GM18498 (cell line): ENCODE measurements around the gene INPP5A.
"Not testable (repeated sequence)": the region's sequence is repeated elsewhere in the genome, so short reads cannot be mapped to it uniquely, and the experiment has no call there.

Experiments
- ATAC-seq: cut with Tn5 transposase; IDR thresholded peaks from one replicate; pipeline ENCODE4 v1.9.1; 2021; ENCODE audit warnings: mild to moderate bottlenecking, moderate library complexity; ENCODE audit not compliant: unreplicated experiment

The INPP5A gene

DNA sequence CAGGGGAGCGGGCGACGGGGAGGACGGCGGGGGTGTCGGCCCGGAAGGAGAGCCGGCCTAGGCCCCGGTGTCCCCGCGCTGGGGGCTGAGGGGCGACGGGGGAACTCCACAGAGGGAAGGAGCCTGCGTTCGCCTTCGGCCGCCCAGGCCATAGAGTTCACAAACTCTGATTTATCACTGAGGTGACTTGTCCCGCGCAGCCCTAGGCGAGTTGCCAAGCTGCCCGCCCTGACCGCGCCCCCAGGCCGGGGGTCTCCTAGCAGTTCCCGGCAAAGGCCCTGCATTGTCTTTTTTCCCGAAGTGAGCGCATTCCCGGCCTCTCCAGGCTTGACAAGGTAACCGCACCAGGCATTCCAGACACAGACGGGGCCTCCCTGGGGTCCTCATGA is 251.2 kb downstream of the INPP5A start:
- ATAC-seq, result no peak

DNA sequence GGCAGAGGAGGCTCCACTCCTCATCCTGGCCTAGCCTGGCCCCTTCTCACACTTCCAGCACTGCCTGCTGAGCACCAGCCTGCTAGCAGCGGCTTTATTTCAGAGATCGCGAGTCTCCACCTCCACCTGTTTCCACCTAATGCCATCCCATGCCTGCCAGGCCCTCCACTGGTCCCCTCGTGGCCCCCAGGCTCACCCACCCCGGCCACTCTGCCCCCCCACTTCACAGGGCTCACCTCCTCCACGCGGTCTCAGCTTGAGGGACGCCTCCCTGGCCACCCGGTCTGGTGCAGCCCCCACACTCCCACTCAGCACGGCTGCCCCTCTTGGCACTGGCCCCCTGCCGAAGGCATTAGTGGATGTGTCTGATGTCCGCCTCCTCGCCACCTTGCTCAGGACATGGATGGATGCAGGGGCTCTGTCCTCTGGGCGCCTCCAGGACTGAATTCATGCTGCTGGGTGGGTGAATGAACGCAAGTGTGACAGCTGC is 252.1 kb downstream of the INPP5A start:
- no peak for ATAC-seq

DNA sequence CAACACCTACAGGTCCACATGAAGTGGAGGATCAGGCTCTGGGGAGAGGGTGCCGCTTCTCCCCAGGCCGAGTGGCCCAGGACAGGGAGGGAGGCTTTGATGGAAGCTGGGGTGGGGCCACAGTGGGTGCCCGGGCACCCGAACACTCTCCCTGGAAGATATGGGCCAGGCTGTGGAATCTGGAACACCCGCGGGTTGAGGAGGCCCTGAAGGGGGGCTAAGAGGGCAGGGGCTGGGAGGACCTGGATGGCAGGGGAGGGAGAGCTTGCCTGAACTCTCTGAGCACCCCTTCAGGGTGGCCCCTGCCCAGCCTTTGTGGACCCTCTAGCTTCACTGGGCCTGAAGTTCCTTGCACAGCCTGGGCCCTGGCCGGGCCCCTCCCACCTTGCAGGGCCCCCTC is 252.9 kb downstream of the INPP5A start:
- no peak for ATAC-seq

DNA sequence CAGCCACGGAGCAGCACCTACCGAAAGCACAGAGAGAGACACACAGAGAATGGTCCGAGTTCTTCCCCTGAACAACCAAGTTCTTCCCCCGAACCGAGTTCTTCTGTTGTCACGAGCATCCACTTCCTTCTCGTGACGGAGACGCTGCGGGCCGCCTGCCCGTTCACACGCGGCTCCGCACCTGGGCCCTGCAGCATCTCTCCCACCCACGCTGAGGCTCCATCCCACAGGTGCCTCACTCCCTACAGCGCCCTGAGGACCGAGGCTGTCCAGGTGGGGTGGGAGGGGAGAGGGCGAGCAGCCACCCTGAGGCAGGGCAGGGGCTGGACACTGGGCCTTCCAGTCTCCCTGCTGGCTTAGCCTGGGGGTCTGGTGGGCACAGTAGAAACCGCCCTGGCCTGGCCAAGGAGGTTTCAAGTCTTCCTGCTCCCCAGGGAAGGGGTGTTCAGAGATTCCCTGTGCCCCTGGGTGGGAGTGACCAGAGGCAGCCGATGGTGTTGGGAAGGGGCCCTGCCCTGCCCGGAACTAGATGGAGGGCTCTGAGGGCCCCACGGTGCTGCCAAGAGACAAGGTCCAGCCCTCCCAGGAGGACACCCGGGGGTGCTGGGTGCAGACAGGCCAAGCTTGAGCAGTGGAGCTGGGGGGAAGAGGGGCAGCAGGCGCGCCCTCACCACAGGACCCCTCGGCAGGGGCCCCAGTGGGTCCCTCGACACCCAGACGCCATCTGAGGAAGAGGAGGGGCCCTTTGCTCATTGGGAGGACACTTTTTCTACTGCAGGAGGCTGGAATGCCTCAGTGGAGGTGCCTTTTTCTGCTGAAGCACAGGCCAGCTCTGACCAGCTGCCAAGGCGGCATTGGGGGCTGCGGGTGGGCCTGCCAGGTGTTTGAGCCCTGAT is 253.6 kb downstream of the INPP5A start:
- ATAC-seq, result no peak

DNA sequence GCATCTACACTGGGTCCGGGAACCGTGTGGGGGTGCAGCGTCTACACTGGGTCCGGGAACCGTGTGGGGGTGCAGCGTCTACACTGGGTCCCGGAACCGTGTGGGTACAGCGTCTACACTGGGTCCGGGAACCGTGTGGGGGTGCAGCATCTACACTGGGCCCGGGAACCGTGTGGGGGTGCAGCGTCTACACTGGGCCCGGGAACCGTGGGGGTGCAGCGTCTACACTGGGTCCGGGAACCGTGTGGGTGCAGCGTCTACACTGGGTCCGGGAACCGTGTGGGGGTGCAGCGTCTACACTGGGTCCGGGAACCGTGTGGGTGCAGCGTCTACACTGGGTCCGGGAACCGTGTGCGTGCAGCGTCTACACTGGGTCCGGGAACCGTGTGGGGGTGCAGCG is 254.5 kb downstream of the INPP5A start:
- ATAC-seq, result not testable (repeated sequence)

DNA sequence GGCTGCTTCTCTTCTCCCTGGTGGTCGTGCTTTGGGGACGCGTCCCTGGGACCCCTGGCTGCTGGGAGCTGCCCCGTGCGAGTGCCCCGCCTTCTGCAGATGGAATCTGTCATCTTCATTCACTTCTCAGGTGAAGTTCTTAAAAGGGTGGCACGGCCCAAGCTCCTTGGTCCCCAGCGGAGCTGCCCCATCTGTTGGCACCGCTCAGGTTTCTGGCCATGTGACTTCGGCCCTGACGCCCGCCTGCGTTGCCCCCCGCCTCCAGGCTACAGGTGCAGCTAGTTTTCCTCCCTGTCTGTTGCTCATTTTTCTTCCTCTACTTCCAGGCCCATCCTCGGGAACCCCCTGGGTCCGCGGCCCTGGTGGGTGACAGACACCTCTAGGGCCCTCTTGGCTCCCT is 255.2 kb downstream of the INPP5A start:
- no peak for ATAC-seq

DNA sequence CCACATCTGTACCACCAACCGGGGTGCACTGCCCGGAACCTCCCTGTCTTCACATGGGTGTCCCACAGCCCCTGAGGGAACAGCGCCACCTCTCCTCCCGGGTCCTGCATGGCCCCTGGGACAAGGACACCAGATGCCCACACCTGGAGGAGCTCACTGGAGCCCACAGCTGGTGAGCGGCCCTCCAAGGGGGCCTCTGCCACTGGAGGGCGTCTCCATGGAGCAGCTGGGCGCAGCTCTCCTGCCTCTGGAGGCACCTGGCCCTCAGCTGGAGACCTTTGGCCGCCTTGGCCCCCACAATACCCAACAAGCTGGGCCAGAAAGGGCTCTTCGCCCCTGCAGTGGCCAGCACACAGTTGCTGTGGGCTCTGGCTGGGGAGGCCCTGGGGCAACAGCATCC is 255.6 kb downstream of the INPP5A start:
- ATAC-seq, result no peak

DNA sequence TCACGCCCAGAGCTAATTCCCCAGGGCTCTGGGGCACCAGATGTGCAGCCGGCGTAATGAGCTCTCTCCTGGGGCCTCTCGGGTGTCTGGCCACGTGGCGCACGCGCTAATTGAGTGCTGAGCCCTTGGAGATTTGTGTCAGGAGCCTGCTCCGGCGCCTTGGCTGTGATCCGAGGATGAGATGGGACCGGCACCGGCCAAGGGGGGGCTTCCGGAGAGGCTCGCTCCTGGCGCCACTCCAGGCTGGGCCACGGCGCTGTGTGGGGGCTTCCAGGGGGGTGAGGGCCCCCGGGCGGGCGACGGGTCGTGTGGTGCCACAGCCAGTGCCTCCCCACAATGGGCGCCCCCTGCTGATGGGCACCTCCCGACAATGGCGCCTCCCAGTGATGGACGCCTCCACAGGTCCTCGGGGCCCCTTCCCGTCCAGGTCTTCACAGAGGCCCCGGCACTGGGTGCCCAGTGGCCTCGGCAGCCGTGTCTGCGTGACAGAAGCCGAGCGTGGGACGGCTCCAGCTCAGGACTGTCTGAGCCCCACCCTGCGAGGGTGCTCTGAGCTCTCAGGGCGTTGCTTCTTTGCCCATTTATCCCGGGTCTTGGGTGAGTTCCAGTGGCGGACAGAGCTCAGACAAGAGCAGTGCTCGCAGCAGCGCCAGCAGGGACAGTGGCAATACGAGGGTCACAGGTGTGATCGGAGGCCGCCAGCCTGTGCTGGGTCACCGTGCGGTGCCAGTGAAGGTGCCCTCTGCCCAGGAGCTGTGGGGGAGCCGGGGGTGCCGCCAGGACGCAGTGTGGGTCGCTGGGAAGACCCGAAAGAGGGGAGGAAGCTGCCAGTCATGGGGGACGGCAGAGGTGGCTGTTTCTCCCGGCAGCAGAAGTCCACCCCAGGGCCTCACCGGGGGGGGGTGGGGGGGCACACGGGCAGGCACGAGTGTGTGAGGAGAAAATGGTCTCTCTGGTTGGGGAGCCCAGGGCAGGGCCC is 256.6 kb downstream of the INPP5A start:
- no peak for ATAC-seq

DNA sequence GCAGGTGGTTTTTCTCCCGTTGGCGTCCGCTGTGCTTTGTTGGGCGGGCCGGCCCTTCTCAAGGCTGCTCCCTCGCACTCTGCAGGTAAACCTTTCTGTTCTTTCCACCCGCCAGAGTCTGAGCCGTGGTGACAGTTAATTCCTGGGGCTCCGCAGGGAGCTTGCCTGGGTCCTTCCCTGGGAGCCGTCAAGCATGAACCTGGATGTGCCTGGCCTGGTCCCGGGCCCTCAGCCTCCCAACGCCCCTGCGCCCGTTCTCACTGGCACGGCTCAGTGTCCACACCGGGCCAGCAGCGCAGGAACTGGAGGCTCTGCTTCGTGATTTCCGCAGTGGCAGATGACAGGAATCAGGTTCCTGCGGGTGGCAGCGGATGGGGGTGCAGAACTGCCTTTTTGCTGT is 259.3 kb downstream of the INPP5A start:
- no peak for ATAC-seq

DNA sequence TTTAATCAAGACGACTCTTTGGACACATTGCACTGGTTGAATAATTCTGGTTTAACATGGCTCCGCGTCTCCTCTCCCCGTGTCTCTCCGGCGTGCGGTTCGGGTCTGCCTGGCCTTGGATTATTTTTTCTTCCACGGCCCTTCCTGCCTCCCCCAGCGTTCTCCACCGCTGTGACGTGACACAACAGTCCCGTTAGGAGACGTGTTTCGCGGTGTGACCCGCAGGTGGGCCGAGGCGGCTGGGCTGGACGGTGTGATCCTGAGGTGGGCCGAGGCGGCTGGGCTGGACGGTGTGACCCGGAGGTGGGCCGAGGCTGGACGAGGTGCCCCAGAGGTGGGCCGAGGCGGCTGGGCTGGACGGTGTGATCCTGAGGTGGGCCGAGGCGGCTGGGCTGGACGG is 260.4 kb downstream of the INPP5A start:
- not testable (repeated sequence) for ATAC-seq

DNA sequence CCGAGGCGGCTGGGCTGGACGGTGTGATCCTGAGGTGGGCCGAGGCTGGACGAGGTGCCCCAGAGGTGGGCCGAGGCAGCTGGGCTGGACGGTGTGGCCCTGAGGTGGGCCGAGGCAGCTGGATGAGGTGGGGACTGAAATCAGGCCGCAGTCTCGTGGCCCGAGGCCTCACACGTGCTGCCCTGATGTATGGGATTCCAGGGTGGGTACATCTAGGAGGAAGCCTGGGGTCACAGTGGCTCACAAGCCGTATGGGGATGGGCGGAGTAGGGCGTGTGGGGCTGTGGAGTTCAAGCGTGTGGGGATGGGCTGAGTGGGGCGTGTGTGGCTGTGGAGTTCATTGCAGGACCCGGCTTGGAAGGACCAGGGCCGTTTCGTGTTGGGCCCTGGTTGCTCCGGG is 260.8 kb downstream of the INPP5A start:
- no peak for ATAC-seq

DNA sequence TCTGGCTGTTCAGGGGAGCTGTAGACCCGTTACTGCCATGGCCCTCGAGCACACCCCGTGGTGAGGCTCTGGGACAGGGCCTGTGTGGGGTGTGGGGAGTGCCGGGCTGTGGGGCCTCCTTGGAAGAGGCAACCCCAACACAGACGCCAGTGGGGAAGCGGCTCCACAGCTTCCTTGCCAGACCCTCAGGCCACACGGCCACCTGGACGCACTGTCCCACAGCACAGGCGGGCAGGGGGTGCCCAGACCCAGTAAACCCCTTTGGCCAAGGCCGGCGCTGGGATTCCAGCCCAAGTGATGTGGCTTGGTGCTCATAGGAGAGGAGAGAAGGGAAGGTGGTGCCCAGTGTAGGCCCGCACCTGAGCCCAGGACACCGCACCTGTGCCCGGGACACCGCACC is 261.3 kb downstream of the INPP5A start:
- ATAC-seq, result no peak

DNA sequence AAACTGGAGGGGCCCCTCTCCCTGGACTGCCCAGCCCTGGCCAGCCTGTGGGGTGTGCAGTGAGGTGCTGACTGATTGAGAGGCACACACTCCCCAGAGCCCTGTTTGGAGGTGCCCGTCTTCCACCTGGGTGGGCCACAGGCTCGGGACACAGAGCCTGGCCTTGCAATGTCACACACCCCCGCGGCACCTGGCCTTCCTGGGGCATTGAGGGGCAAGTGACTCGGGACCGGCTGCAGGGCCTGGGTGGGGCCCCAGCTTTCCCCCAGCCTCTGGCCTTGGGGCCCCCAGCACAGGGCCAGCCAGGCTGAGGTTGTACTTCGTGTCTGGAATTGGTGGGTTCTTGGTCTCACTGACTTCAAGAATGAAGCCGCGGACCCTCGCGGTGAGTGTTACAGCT is 262.3 kb downstream of the INPP5A start:
- ATAC-seq, result no peak

DNA sequence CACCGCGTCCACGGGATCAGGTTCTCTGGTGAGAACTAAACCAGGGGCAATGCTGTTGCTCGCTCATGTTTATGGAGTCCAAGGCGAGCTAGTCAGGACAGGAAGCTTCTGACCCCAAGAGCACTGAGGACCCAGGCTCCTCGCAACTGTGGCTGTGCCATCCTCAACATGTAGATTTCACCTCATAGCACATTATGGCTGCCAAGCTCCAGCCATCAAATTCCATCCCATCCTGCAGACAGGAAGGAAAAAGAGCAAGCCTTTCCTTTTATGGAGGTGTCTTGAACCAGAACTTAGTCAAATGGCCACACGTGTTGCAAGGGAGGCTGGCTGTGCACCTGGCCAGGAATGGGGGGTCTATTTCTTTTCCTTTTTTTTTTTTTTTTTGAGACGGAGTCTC is 264.5 kb downstream of the INPP5A start:
- no peak for ATAC-seq

DNA sequence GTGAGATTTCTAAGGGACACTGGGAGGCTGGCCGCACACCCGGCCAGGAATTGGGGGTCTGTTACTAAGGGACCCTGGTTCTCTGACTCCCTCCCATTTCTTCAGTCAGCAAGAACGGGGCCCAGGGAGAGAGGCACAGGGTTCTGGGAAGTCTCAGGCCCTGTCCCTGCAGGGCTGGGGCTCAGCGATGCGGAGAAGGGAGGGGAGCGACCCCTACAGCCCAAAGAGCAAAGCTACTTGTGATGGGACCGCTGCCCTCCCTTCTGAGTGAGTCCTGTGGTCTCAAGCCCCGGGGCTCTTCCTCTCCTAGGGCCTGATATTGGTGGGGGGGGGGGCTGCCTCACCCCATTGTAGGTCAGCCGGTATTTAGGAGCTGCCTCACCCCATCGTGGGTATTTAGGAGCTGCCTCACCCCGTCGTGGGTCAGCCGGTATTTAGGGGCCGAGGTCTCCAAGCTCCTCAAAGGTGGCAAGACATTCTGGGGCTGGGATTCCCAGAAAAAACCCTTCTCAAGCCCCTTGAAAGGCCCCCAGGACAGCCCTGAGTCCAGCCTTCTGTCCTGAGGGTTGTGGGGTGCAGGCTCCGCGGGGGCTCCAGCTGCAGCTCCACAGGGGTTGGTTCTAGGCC is 265.2 kb downstream of the INPP5A start:
- no peak for ATAC-seq

DNA sequence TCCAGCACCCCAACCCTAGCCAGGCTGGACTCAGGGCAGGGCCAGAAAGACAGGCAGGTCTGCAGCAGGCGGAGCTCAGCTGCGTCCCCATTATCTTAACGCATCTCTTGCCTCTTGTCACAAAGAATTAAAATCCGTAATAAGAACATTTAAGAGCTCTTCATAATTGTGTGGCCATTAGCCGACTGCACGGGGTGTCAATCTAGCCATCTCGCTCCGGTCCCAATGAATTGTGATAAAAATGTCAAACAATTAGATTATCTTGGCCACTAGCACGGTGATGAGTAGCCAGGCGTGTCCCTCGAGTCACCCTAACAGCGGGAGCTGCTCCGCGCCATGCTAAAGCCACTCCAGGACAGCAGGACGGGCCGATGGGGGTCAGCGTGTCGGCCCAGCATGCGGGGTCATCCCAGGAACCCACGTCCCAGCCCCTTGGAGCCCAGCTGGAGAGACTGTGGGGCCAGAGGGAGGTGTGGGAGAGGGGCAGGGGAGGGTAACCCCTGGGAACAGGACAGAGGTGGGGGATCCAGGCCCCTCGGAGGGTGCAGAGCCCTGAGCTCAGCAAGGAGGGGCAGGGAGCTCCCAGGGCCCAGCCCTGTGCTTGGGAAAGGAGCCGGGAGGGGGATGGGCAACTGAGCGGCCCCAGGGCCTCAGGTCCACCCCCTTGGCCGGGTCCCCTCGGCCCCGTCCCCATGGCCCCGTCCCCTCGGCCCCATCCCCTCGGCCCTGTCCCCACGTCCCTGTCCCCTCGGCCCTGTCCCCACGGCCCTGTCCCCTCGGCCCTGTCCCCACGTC is 266.0 kb downstream of the INPP5A start:
- ATAC-seq, result no peak

DNA sequence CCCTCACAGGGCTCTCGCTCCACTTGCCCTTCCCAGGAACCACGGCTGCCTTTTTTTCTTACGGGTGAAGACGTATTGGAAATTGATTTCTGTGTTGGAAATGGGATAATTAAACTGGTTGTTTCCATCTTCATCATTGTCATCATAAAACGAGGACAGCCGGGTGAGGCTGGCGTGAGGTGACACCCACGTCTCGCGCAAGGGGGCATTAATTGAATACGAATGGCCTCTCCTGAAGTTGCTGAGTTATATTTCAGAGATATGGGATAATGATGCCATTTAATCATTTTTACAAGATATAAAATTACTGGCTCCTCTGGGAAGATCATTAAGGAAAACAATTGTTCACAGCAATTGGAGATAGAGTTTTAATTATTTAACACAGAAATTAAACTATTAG is 266.7 kb downstream of the INPP5A start:
- ATAC-seq, result no peak

DNA sequence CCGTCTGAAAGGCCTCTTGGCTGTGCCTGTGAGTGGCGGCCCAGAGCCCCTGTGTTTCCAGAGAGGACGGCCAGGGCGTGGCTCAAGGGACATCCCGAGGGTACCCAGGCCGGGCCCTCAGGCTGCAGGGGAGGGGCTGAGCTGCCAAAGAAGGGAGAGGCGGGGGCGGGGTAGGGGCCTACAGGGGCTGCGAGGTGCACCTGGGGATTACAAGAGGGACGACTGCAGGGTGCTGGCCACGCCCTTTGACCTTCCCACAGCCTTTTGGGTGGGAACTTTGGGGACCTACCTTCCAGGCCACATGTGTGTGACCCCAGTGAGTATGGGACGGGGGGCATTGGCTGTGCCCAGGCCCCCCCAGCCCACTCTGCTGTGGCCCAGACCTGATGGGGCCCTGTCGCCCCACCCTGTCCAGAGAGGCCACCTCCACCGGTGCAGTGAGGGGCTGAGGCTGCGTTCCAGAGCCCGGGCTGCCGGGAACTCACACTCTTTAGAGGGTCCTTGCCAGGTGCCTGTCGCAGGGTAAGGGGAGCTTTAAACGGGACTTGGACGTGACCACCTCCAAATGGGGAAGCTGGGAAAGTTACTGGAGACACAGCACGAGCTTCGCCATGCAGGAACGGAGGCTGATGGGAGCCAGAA is 267.3 kb downstream of the INPP5A start:
- ATAC-seq, result no peak

DNA sequence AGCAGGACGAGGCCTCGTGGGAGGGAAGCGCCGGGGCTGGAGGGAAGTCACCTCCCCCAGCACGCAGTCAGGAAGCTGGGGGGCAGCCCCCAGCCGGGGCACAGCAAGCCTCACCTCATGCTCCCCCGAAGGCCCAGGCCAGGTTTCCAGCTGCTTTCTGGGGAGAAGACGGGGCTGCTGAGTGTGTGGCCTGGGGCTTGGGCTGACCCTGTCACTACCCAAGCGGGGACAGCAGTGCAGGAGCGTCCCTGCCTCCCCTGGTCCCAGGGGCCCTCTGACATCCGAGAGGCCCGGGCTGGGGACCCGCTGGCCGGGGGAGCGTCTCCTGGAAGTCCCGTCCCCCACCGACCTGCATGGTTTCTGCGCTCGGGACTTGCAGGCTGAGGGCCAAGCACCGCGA is 268.0 kb downstream of the INPP5A start:
- ATAC-seq, result no peak

DNA sequence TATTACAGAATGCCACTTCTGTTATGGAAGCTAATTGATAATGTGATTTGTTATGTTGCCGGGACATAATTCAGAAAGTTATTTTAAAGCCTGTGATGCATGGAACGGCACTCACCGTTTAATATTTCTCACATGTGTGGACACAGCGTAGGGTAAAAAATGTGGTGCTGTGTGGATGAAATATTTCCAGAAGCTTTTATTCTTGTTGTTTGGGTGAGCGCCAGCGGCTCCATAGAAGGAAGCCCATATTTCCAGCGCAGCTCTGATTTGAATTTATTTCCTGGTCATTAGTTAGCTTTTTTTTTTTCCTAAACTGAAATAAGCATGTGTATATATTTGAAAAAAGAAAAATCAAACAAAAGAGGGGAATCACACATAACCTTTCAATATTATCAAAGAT is 268.5 kb downstream of the INPP5A start:
- ATAC-seq, result no peak
